ACHN (cell line): ENCODE results near the gene PCDHB11.
"Not testable (repeated sequence)": the region's sequence is repeated elsewhere in the genome, so short reads cannot be mapped to it uniquely, and the experiment has no call there.

Experiments used
- DNase-seq: peaks from one replicate; pipeline ENCODE4 v3.0.0-alpha.2; 2015
- in situ Hi-C: cut with HindIII; loops from 2 replicates; pipeline ENCODE4 v1.10.0; 2017; ENCODE audit warnings: low sequenced_read_pairs, low pct_ligation_motif_present, low pct_unique_long_range_greater_than_20kb

Gene PCDHB11

GRCh38 chr5:141224844-141225243 lies 25.4 kb downstream of the PCDHB11 start:
- in situ Hi-C loops, DNase-seq: not testable (repeated sequence)

- DNase-seq, in situ Hi-C loops: not testable (repeated sequence)
Observed at GRCh38 chr5:141225421-141225820, 26.0 kb downstream of the PCDHB11 start.

- in situ Hi-C loops = no loop called here
Observed at GRCh38 chr5:141234109-141234667, 34.8 kb downstream of the PCDHB11 start.

GRCh38 chr5:141235922-141236321 lies 36.5 kb downstream of the PCDHB11 start:
- in situ Hi-C loops, DNase-seq: not testable (repeated sequence)

More at GRCh38 chr5:141234109-141234667, 34.8 kb downstream of the PCDHB11 start:
- DNase-seq = no peak

GRCh38 chr5:141236516-141237313 lies 37.3 kb downstream of the PCDHB11 start:
- in situ Hi-C loops = no loop called here
- DNase-seq = no peak

GRCh38 chr5:141241496-141241895 lies 42.1 kb downstream of the PCDHB11 start:
- in situ Hi-C loops = no loop called here
- DNase-seq = no peak

- DNase-seq = no peak
- in situ Hi-C loops = no loop called here
Observed at GRCh38 chr5:141245250-141245717, 45.9 kb downstream of the PCDHB11 start, which contains the start of gene PCDHB15. Gene PCDHB15, plus strand, starts transcription at chr5:141245395. Its CDS starts 184 bp downstream, at chr5:141245579.

- in situ Hi-C loops, DNase-seq: not testable (repeated sequence)
Observed at GRCh38 chr5:141246971-141247370, 47.5 kb downstream of the PCDHB11 start.

GRCh38 chr5:141247434-141247833 lies 48.0 kb downstream of the PCDHB11 start:
- DNase-seq = not testable (repeated sequence)

GRCh38 chr5:141250576-141250975 lies 51.1 kb downstream of the PCDHB11 start:
- no peak for DNase-seq
- in situ Hi-C loops = no loop called here

More at GRCh38 chr5:141247434-141247833, 48.0 kb downstream of the PCDHB11 start:
- in situ Hi-C loops = not testable (repeated sequence)
